PC-3 (cell line): Measurements from ENCODE around the gene TAS2R4.

Source experiments
- EZH2 ChIP-seq: fragments of 300-600 bp; sonication (generic); IDR thresholded peaks from one replicate; pipeline ENCODE4 v1.6.1; 2017; ENCODE audit warnings: antibody characterized with exemption, mild to moderate bottlenecking, low read length; ENCODE audit not compliant: unreplicated experiment
- TF ChIP-seq, protein P1 (sequence below): fragments of 300-600 bp; sonication (generic); conservative IDR thresholded peaks from 2 replicates; pipeline ENCODE4 v1.5.1; 2017; ENCODE audit warnings: antibody characterized with exemption, low read depth, mild to moderate bottlenecking, low read length

- TF ChIP-seq, protein P1, sequence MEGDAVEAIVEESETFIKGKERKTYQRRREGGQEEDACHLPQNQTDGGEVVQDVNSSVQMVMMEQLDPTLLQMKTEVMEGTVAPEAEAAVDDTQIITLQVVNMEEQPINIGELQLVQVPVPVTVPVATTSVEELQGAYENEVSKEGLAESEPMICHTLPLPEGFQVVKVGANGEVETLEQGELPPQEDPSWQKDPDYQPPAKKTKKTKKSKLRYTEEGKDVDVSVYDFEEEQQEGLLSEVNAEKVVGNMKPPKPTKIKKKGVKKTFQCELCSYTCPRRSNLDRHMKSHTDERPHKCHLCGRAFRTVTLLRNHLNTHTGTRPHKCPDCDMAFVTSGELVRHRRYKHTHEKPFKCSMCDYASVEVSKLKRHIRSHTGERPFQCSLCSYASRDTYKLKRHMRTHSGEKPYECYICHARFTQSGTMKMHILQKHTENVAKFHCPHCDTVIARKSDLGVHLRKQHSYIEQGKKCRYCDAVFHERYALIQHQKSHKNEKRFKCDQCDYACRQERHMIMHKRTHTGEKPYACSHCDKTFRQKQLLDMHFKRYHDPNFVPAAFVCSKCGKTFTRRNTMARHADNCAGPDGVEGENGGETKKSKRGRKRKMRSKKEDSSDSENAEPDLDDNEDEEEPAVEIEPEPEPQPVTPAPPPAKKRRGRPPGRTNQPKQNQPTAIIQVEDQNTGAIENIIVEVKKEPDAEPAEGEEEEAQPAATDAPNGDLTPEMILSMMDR = no peak
- no peak for TF ChIP-seq EZH2
Measured at GRCh38 chr7:141748396-141748795, 28.1 kb upstream of the TAS2R4 start.
